Hepatocyte (in vitro differentiated cells): ENCODE results near the gene EID3. TPM values are rescaled to one million over a fixed set of nuclear protein-coding genes. Genes with fewer than 3 reads are reported as not detected.
A peak's percentile ranks its signal among the peaks of the same experiment; 100 is the strongest.
"Not testable (repeated sequence)": the region's sequence is repeated elsewhere in the genome, so short reads cannot be mapped to it uniquely, and the experiment has no call there.

ENCODE experiments used
- DNase-seq: peaks from one replicate; pipeline ENCODE4 v3.0.0-alpha.2; 2016; ENCODE audit warnings: low spot score
- H2AFZ ChIP-seq: fragments of 200-600 bp; sonication (generic); 2 replicates; pipeline ENCODE4 v1.6.0; 2016; ENCODE audit warnings: antibody characterized with exemption, mild to moderate bottlenecking
- H3K27ac ChIP-seq: fragments of 200-600 bp; sonication (generic); 2 replicates; pipeline ENCODE4 v1.5.1; 2016; ENCODE audit warnings: mild to moderate bottlenecking
- H3K27me3 ChIP-seq: fragments of 200-600 bp; sonication (generic); 2 replicates; pipeline ENCODE4 v1.6.1; 2016
- H3K36me3 ChIP-seq: fragments of 200-600 bp; sonication (generic); replicated peaks from 2 replicates; pipeline ENCODE4 v1.5.1; 2016; ENCODE audit warnings: low read depth; ENCODE audit not compliant: insufficient read depth
- H3K4me1 ChIP-seq: fragments of 200-600 bp; sonication (generic); 2 replicates; pipeline ENCODE4 v1.5.1; 2016; ENCODE audit warnings: mild to moderate bottlenecking, moderate library complexity; ENCODE audit not compliant: insufficient read depth
- H3K4me2 ChIP-seq: fragments of 200-600 bp; sonication (generic); 2 replicates; pipeline ENCODE4 v1.6.0; 2016
- H3K4me3 ChIP-seq: fragments of 200-600 bp; sonication (generic); 2 replicates; pipeline ENCODE4 v1.5.1; 2016; ENCODE audit warnings: mild to moderate bottlenecking
- H3K79me2 ChIP-seq: fragments of 200-600 bp; sonication (generic); 2 replicates; pipeline ENCODE4 v1.6.0; 2017; ENCODE audit warnings: mild to moderate bottlenecking
- H3K9me2 ChIP-seq: fragments of 200-600 bp; sonication (generic); replicated peaks from 2 replicates; pipeline ENCODE4 v1.6.0; 2017; ENCODE audit warnings: mild to moderate bottlenecking; ENCODE audit not compliant: insufficient read depth
- H3K9me3 ChIP-seq: fragments of 200-600 bp; sonication (generic); 2 replicates; pipeline ENCODE4 v1.5.1; 2016; ENCODE audit warnings: low read depth, mild to moderate bottlenecking
- H4K20me1 ChIP-seq: fragments of 200-600 bp; sonication (generic); 2 replicates; pipeline ENCODE4 v1.6.0; 2016; ENCODE audit warnings: mild to moderate bottlenecking; ENCODE audit not compliant: insufficient read depth, poor library complexity, severe bottlenecking
- EZH2 ChIP-seq: fragments of 200-600 bp; sonication (generic); IDR thresholded peaks from 2 replicates; pipeline ENCODE4 v1.6.1; 2016; ENCODE audit warnings: antibody characterized with exemption, mild to moderate bottlenecking, borderline replicate concordance
- EZH2phosphoT487 ChIP-seq: fragments of 200-600 bp; sonication (generic); IDR thresholded peaks from one replicate; pipeline ENCODE4 v1.6.1; 2018; ENCODE audit warnings: antibody characterized with exemption, mild to moderate bottlenecking, low read depth, moderate library complexity; ENCODE audit not compliant: unreplicated experiment, severe bottlenecking
- WGBS: methylation state at CpG from one replicate; pipeline ENCODE4 v1.1.6; 2016; ENCODE audit warnings: low lambda C conversion rate; ENCODE audit errors: missing lambda C conversion rate; 5-methylcytosine and 5-hydroxymethylcytosine counted together
- polyA plus RNA-seq: library from polyadenylated mRNA; unstranded; fragments of >200 nt; fragmentation: Nextera tagmentation; extraction: Ambion mirVana; gene quantifications from 2 replicates; pipeline ENCODE4 v1.2.1, GENCODE V29; 2016
- total RNA-seq: library from RNA; depleted of rRNA; stranded (reverse); fragments of >200 nt; gene quantifications from 2 replicates; pipeline ENCODE4 v1.2.3, GENCODE V29; 2014
- TF ChIP-seq, protein P1 (sequence below): fragments of 200-600 bp; sonication (generic); IDR thresholded peaks from 2 replicates; pipeline ENCODE4 v1.5.1; 2016; ENCODE audit warnings: antibody characterized with exemption, mild to moderate bottlenecking; ENCODE audit not compliant: poor library complexity

EID3 gene
- total and polyA plus RNA-seq, 2 experiments from 2014 or later: 1.7 to 10.1 TPM

- Histone ChIP-seq H3K9me3 (no peaks in the 10 kb centered on the region), H3K79me2 (peaks cover 83% of the 10 kb centered on the region), H4K20me1 (peaks cover 38% of the 10 kb centered on the region), H3K4me3 (no peak overlapping the region), H3K4me2 (no peak overlapping the region), H3K9me2 (no peaks in the 10 kb centered on the region), H3K27ac (no peak overlapping the region), H3K27me3 (no peaks in the 10 kb centered on the region), H2AFZ (no peak overlapping the region), H3K4me1 (peaks cover 10% of the 10 kb centered on the region), H3K36me3 (no peaks in the 10 kb centered on the region)
- TF ChIP-seq EZH2phosphoT487 (no peak), EZH2 (no peak)
- TF ChIP-seq, protein P1, sequence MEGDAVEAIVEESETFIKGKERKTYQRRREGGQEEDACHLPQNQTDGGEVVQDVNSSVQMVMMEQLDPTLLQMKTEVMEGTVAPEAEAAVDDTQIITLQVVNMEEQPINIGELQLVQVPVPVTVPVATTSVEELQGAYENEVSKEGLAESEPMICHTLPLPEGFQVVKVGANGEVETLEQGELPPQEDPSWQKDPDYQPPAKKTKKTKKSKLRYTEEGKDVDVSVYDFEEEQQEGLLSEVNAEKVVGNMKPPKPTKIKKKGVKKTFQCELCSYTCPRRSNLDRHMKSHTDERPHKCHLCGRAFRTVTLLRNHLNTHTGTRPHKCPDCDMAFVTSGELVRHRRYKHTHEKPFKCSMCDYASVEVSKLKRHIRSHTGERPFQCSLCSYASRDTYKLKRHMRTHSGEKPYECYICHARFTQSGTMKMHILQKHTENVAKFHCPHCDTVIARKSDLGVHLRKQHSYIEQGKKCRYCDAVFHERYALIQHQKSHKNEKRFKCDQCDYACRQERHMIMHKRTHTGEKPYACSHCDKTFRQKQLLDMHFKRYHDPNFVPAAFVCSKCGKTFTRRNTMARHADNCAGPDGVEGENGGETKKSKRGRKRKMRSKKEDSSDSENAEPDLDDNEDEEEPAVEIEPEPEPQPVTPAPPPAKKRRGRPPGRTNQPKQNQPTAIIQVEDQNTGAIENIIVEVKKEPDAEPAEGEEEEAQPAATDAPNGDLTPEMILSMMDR: no peak
- WGBS: 95% methylated on average over 12 of the region's 12 CpGs
- no peak for DNase-seq
Observed at GRCh38 chr12:104292872-104293794, 10.4 kb upstream of the EID3 start.

DNA sequence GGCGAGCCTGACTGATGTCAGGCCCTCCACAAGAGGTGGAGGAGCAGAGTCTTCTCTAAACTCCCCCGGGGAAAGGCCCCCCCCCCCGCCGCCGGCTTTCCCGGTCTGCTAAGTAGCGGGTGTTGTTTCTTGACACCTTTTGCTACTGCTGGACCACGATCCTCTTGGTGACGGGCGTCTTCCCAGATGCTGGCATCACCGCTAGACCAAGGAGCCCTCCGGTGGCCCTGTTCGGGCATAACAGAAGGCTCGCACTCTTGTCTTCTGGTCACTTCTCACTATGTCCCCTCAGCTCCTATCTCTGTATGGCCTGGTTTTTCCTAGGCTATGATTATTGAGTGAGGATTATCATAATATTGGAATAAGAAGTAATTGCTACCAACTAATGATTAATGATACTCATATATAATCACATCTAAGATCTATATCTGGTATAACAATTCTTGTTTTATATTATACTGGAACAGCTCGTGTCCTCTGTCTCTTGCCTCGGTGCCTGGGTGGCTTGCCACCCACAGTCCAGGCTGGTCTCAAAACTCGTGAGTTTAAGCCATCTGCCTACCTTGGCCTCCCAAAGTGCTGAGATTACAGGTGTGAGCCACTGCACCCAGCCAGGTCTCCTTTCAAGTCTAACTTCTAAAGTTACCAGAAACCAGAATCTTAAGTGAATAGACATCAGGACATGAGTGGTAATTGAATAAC is 9.2 kb upstream of the EID3 start:
- H3K27ac ChIP-seq, H3K36me3 ChIP-seq, H3K4me1 ChIP-seq, H3K4me2 ChIP-seq, H3K9me3 ChIP-seq, H3K4me3 ChIP-seq, H2AFZ ChIP-seq, H3K27me3 ChIP-seq, H3K9me2 ChIP-seq: not testable (repeated sequence)
- peak; percentile 28 for DNase-seq
- TF ChIP-seq, protein P1: peak; percentile 33
- 80% methylated on average over 15 of the region's 17 CpGs for WGBS
- peaks cover 41% of the 10 kb centered on the region for H4K20me1 ChIP-seq
- peaks cover 85% of the 10 kb centered on the region for H3K79me2 ChIP-seq

- Histone ChIP-seq H3K4me1 (no peaks in the 10 kb centered on the region), H2AFZ (no peak overlapping the region), H3K27me3 (no peaks in the 10 kb centered on the region), H3K9me3 (no peaks in the 10 kb centered on the region), H3K9me2 (no peaks in the 10 kb centered on the region), H4K20me1 (peaks cover 34% of the 10 kb centered on the region), H3K79me2 (peaks cover 85% of the 10 kb centered on the region), H3K36me3 (no peaks in the 10 kb centered on the region), H3K4me2 (no peak overlapping the region), H3K27ac (no peak overlapping the region), H3K4me3 (no peak overlapping the region)
- no peak for DNase-seq
- TF ChIP-seq EZH2 (no peak), EZH2phosphoT487 (no peak)
- TF ChIP-seq, protein P1: no peak
- WGBS: 66% methylated on average over 9 of the region's 9 CpGs
Observed at GRCh38 chr12:104294927-104295668, 8.4 kb upstream of the EID3 start.
